ENCODE results near the gene GPR137.

Gene GPR137

DNA sequence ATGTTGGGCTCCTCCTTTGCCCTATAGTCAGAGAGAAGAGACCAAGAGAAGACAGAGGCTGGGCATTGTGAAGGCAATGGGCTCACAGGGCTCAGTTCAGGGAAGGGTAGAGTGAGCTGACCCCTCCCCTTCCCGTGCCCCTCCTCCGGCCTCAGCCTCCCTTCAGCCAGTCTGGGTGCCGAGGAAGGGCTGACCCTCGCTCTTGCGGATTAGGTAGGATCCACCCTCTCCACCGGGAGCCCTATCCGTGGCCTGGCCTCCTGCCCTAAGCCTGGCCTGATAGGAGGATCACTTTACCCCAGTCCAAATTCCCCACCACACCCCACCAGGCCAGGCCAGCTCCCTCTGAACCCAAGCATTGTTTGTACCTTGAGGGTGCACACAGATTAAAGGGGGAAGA lies 37.1 kb upstream of the GPR137 start:
- TF ChIP-seq CTCF (IDR thresholded peaks at IDR 0.05) = no peak

GRCh38 chr11:64249038-64249437 lies 36.6 kb upstream of the GPR137 start:
- no peak overlapping the region for H3K4me3 Mint-ChIP-seq
- no peaks in the 10 kb centered on the region for H3K36me3 Mint-ChIP-seq (ENCODE audit: low read depth)
- no peak for DNase-seq
- no peak for TF ChIP-seq CTCF (IDR thresholded peaks at IDR 0.05)
- H3K27me3 Mint-ChIP-seq (ENCODE audit: low read depth, poor library complexity) = peaks cover 3% of the 10 kb centered on the region
- H3K9me3 Mint-ChIP-seq = no peaks in the 10 kb centered on the region
- peaks cover 47% of the 10 kb centered on the region for H3K4me1 Mint-ChIP-seq
- H3K27ac Mint-ChIP-seq = no peak overlapping the region

More for the DNA sequence above, 37.1 kb upstream of the GPR137 start:
- Mint-ChIP-seq H3K9me3 (no peaks in the 10 kb centered on the region), H3K27me3 (ENCODE audit: low read depth, poor library complexity) (peaks cover 3% of the 10 kb centered on the region), H3K4me3 (peak overlapping the region; percentile 79), H3K4me1 (peaks cover 47% of the 10 kb centered on the region), H3K36me3 (ENCODE audit: low read depth) (no peaks in the 10 kb centered on the region), H3K27ac (no peak overlapping the region)
- no peak for DNase-seq

DNA sequence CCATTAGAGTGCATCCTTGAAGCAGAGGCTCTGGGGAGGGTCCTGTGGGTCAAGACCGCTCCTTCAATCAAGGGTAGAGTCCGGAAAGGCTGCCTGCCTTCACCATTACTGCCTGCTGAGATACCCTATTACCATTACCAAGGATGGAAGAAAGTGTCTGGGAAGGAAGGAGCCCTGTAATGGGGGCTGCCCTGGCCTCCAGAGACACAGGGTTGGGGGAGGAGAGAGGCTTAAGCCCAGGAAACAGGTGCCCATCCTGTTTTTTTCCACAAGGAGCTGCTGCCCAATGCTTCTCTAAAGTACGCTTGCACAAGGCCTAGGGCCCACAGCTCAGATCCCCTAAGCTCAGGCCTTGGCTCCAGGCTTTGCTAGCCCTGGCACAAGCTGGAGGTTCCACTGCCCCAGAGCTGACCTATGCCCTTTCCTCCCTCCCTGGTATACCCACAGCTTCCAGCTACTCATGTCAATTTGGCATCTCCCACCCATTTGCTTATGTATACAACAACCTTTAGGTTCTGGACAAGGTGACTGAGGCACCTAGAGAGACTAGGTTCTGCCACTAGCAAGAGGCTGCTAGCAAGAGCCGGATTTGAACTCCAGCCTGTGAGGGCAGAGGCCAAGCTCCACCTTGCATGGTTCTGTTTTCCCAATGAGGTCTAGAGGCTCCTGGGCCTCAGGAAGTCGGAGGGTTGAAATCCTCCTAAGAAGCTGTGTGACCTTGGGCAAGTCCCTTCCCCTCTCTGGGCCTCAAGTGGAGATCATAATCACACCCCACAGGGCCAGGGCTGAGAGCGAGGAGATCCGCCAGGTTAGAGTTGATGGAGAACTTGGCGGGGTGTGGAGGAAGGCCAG lies 35.9 kb upstream of the GPR137 start:
- no peaks in the 10 kb centered on the region for H3K9me3 Mint-ChIP-seq
- no peak overlapping the region for H3K27ac Mint-ChIP-seq
- TF ChIP-seq CTCF (IDR thresholded peaks at IDR 0.05) = no peak
- DNase-seq = no peak
- H3K36me3 Mint-ChIP-seq (ENCODE audit: low read depth) = no peaks in the 10 kb centered on the region
- H3K4me1 Mint-ChIP-seq = peaks cover 45% of the 10 kb centered on the region
- peaks cover 3% of the 10 kb centered on the region for H3K27me3 Mint-ChIP-seq (ENCODE audit: low read depth, poor library complexity)
- H3K4me3 Mint-ChIP-seq = peak overlapping the region; percentile 34

GRCh38 chr11:64250415-64251015 lies 35.1 kb upstream of the GPR137 start:
- TF ChIP-seq CTCF (IDR thresholded peaks at IDR 0.05) = no peak
- H3K27ac Mint-ChIP-seq = no peak overlapping the region
- peaks cover 49% of the 10 kb centered on the region for H3K4me1 Mint-ChIP-seq
- H3K36me3 Mint-ChIP-seq (ENCODE audit: low read depth) = no peaks in the 10 kb centered on the region
- H3K27me3 Mint-ChIP-seq (ENCODE audit: low read depth, poor library complexity) = peaks cover 3% of the 10 kb centered on the region
- no peaks in the 10 kb centered on the region for H3K9me3 Mint-ChIP-seq
- H3K4me3 Mint-ChIP-seq = peak overlapping the region; percentile 80
- no peak for DNase-seq

GRCh38 chr11:64251016-64251752 lies 34.5 kb upstream of the GPR137 start, which contains the start of gene PLCB3:
Gene PLCB3 (plus strand): TSS chr11:64251530. CDS start chr11:64251650, 120 bp downstream.
- Mint-ChIP-seq H3K4me3 (peak within 1 kb of the TSS; percentile 92), H3K27me3 (ENCODE audit: low read depth, poor library complexity) (peaks cover 3% of the 10 kb centered on the region), H3K4me1 (peaks cover 49% of the 10 kb centered on the region), H3K36me3 (ENCODE audit: low read depth) (no peaks in the 10 kb centered on the region), H3K9me3 (no peaks in the 10 kb centered on the region), H3K27ac (no peak within 1 kb of the TSS)
- peak; percentile 47 for TF ChIP-seq CTCF (IDR thresholded peaks at IDR 0.05)
- peak; percentile 79 for DNase-seq
